SIG-M5 (cell line): Measurements from ENCODE around the gene ERMP1.

Experiments used
- DNase-seq: peaks from one replicate; lab custom pipeline; 2025; lab: John Stamatoyannopoulos, UW

ERMP1 gene

GRCh38 chr9:5854063-5854790 is 21.3 kb upstream of the ERMP1 start:
- no peak for DNase-seq

GRCh38 chr9:5853617-5854016 is 20.7 kb upstream of the ERMP1 start:
- no peak for DNase-seq

- DNase-seq, result no peak
Measured at GRCh38 chr9:5852987-5853386, 20.1 kb upstream of the ERMP1 start.

- peak; percentile 97 for DNase-seq
Measured at GRCh38 chr9:5851445-5851844, 18.5 kb upstream of the ERMP1 start.

- DNase-seq, result no peak
Measured at GRCh38 chr9:5850724-5851122, 17.8 kb upstream of the ERMP1 start.

- no peak for DNase-seq
Measured at GRCh38 chr9:5848372-5848882, 15.5 kb upstream of the ERMP1 start.

GRCh38 chr9:5846501-5846921 is 13.6 kb upstream of the ERMP1 start:
- no peak for DNase-seq

GRCh38 chr9:5846096-5846495 is 13.2 kb upstream of the ERMP1 start:
- DNase-seq, result no peak

GRCh38 chr9:5845157-5845531 is 12.2 kb upstream of the ERMP1 start:
- no peak for DNase-seq

GRCh38 chr9:5843794-5844471 is 11.0 kb upstream of the ERMP1 start:
- DNase-seq, result no peak

- DNase-seq, result no peak
Measured at GRCh38 chr9:5842929-5843793, 10.2 kb upstream of the ERMP1 start.

- DNase-seq, result no peak
Measured at GRCh38 chr9:5841771-5842573, 9.1 kb upstream of the ERMP1 start.

- DNase-seq, result no peak
Measured at GRCh38 chr9:5840788-5841187, 7.9 kb upstream of the ERMP1 start.

- DNase-seq, result no peak
Measured at GRCh38 chr9:5839572-5839902, 6.6 kb upstream of the ERMP1 start.

GRCh38 chr9:5838884-5839571 is 6.1 kb upstream of the ERMP1 start:
- DNase-seq, result no peak

GRCh38 chr9:5835808-5836207 is 2.9 kb upstream of the ERMP1 start:
- no peak for DNase-seq

- no peak for DNase-seq
Measured at GRCh38 chr9:5834214-5834613, 1.3 kb upstream of the ERMP1 start.

GRCh38 chr9:5832071-5832537 is 813 bp downstream of the ERMP1 start:
- no peak for DNase-seq

GRCh38 chr9:5825895-5826622 is 6.9 kb downstream of the ERMP1 start:
- DNase-seq, result no peak

- no peak for DNase-seq
Measured at GRCh38 chr9:5825223-5825622, 7.7 kb downstream of the ERMP1 start.
